ENCODE results near the gene PBX1.

The PBX1 gene

GRCh38 chr1:164569241-164569640, 10.3 kb downstream of the PBX1 start:
- H3K4me3 ChIP-seq (ENCODE audit: low read length): no peak overlapping the region
- H2AFZ ChIP-seq (ENCODE audit: low read depth, low read length): no peak overlapping the region
- TF ChIP-seq CTCF (IDR thresholded peaks at IDR 0.05; ENCODE audit: low read depth, low read length) (no peak), EZH2phosphoT487 (IDR thresholded peaks at IDR 0.05; ENCODE audit: low read depth) (no peak)
- no peaks in the 10 kb centered on the region for H4K20me1 ChIP-seq (ENCODE audit: insufficient read depth, low read length)
- no peaks in the 10 kb centered on the region for H3K79me2 ChIP-seq (ENCODE audit: low read length)
- H3K9me3 ChIP-seq (ENCODE audit: insufficient read depth, low read length): no peaks in the 10 kb centered on the region
- H3K9ac ChIP-seq (ENCODE audit: low read length): no peak overlapping the region
- no peaks in the 10 kb centered on the region for H3K36me3 ChIP-seq (replicated peaks; ENCODE audit: low read depth, low read length)
- no peak overlapping the region for H3K4me2 ChIP-seq (ENCODE audit: low read length)
- H3K27me3 ChIP-seq (ENCODE audit: low read depth, low read length): peaks cover 5% of the 10 kb centered on the region; the same call in 1 of the 2 replicates
- H3K4me1 ChIP-seq (ENCODE audit: low read length): no peaks in the 10 kb centered on the region
- no peak overlapping the region for H3K27ac ChIP-seq (ENCODE audit: low read length)

- Histone ChIP-seq H3K79me2 (ENCODE audit: low read length) (no peaks in the 10 kb centered on the region), H3K4me1 (ENCODE audit: low read length) (no peaks in the 10 kb centered on the region)
- TF ChIP-seq EZH2phosphoT487 (IDR thresholded peaks at IDR 0.05; ENCODE audit: low read depth) (no peak), CTCF (IDR thresholded peaks at IDR 0.05; ENCODE audit: low read depth, low read length) (no peak)
Measured at GRCh38 chr1:164569866-164570265, 10.9 kb downstream of the PBX1 start.

GRCh38 chr1:164571333-164571732, 12.3 kb downstream of the PBX1 start:
- no peak for TF ChIP-seq CTCF (IDR thresholded peaks at IDR 0.05; ENCODE audit: low read depth, low read length)
- no peak for TF ChIP-seq EZH2phosphoT487 (IDR thresholded peaks at IDR 0.05; ENCODE audit: low read depth)
- Histone ChIP-seq H3K79me2 (ENCODE audit: low read length) (no peaks in the 10 kb centered on the region), H3K27me3 (ENCODE audit: low read depth, low read length) (peaks cover under 1% of the 10 kb centered on the region; the same call in 1 of the 2 replicates), H3K9ac (ENCODE audit: low read length) (no peak overlapping the region), H3K27ac (ENCODE audit: low read length) (no peak overlapping the region), H3K9me3 (ENCODE audit: insufficient read depth, low read length) (no peaks in the 10 kb centered on the region), H4K20me1 (ENCODE audit: insufficient read depth, low read length) (no peaks in the 10 kb centered on the region), H2AFZ (ENCODE audit: low read depth, low read length) (no peak overlapping the region), H3K4me1 (ENCODE audit: low read length) (no peaks in the 10 kb centered on the region), H3K4me2 (ENCODE audit: low read length) (no peak overlapping the region), H3K4me3 (ENCODE audit: low read length) (no peak overlapping the region), H3K36me3 (replicated peaks; ENCODE audit: low read depth, low read length) (no peaks in the 10 kb centered on the region)

More at GRCh38 chr1:164569866-164570265, 10.9 kb downstream of the PBX1 start:
- Histone ChIP-seq H3K27ac (ENCODE audit: low read length) (no peak overlapping the region), H3K4me2 (ENCODE audit: low read length) (no peak overlapping the region), H2AFZ (ENCODE audit: low read depth, low read length) (no peak overlapping the region), H3K9ac (ENCODE audit: low read length) (no peak overlapping the region), H3K9me3 (ENCODE audit: insufficient read depth, low read length) (no peaks in the 10 kb centered on the region), H3K27me3 (ENCODE audit: low read depth, low read length) (peaks cover 5% of the 10 kb centered on the region; the same call in 1 of the 2 replicates), H4K20me1 (ENCODE audit: insufficient read depth, low read length) (no peaks in the 10 kb centered on the region), H3K36me3 (replicated peaks; ENCODE audit: low read depth, low read length) (no peaks in the 10 kb centered on the region), H3K4me3 (ENCODE audit: low read length) (no peak overlapping the region)

- H4K20me1 ChIP-seq (ENCODE audit: insufficient read depth, low read length): no peaks in the 10 kb centered on the region
- no peak overlapping the region for H2AFZ ChIP-seq (ENCODE audit: low read depth, low read length)
- no peak overlapping the region for H3K27ac ChIP-seq (ENCODE audit: low read length)
- no peaks in the 10 kb centered on the region for H3K9me3 ChIP-seq (ENCODE audit: insufficient read depth, low read length)
- H3K4me1 ChIP-seq (ENCODE audit: low read length): no peaks in the 10 kb centered on the region
- no peak overlapping the region for H3K9ac ChIP-seq (ENCODE audit: low read length)
- no peaks in the 10 kb centered on the region for H3K79me2 ChIP-seq (ENCODE audit: low read length)
- H3K4me3 ChIP-seq (ENCODE audit: low read length): no peak overlapping the region
- H3K4me2 ChIP-seq (ENCODE audit: low read length): no peak overlapping the region
- H3K36me3 ChIP-seq (replicated peaks; ENCODE audit: low read depth, low read length): no peaks in the 10 kb centered on the region
- no peak for TF ChIP-seq EZH2phosphoT487 (IDR thresholded peaks at IDR 0.05; ENCODE audit: low read depth)
- no peak for TF ChIP-seq CTCF (IDR thresholded peaks at IDR 0.05; ENCODE audit: low read depth, low read length)
- H3K27me3 ChIP-seq (ENCODE audit: low read depth, low read length): no peaks in the 10 kb centered on the region
Measured at GRCh38 chr1:164575356-164575886, 16.4 kb downstream of the PBX1 start.

Measured in OCI-LY3 (cell line).